ENCODE data around the gene DNAH17. TPM values are rescaled to one million over a fixed set of nuclear protein-coding genes. Genes with fewer than 3 reads are reported as not detected.

DNAH17 gene
- total RNA-seq, 2 donors from 2014 or later, result not detected

GRCh38 chr17:78486946-78487680, 90.1 kb downstream of the DNAH17 start:
- DNase-seq, result no peak
- no peaks in the 10 kb centered on the region for H3K4me1 ChIP-seq
- H3K4me3 ChIP-seq, result no peak overlapping the region
- WGBS, 2 donors, result 66 to 77% methylated on average over 11 to 13 of the region's 13 CpGs
- intact Hi-C loops (cut with DNase I), result no loop called here
- no peaks in the 10 kb centered on the region for H3K9me3 ChIP-seq
- no peak overlapping the region for H3K27ac ChIP-seq
- no peak for ATAC-seq
- H3K27me3 ChIP-seq, result no peaks in the 10 kb centered on the region
- no peaks in the 10 kb centered on the region for H3K36me3 ChIP-seq (replicated peaks in 1 of 2; ENCODE audit: insufficient read depth in 1 of 2, low read depth in 2 of 2)
- TF ChIP-seq CTCF (IDR thresholded peaks at IDR 0.05), result no peak
- no peak for TF ChIP-seq POLR2A (IDR thresholded peaks at IDR 0.05)

- H3K36me3 ChIP-seq (replicated peaks in 1 of 2; ENCODE audit: insufficient read depth in 1 of 2, low read depth in 2 of 2), result no peaks in the 10 kb centered on the region
- TF ChIP-seq POLR2A (IDR thresholded peaks at IDR 0.05), result no peak
- TF ChIP-seq CTCF (IDR thresholded peaks at IDR 0.05), result no peak
- intact Hi-C loops (cut with DNase I), result no loop called here
- no peaks in the 10 kb centered on the region for H3K27me3 ChIP-seq
- DNase-seq (no peak), ATAC-seq (no peak)
- no peaks in the 10 kb centered on the region for H3K4me1 ChIP-seq
- no peak overlapping the region for H3K4me3 ChIP-seq
- WGBS, 2 donors, result 62 to 87% methylated on average over 4 to 18 of the region's 24 CpGs
- no peaks in the 10 kb centered on the region for H3K9me3 ChIP-seq
- H3K27ac ChIP-seq, result no peak overlapping the region
Observed at GRCh38 chr17:78486228-78486802, 90.9 kb downstream of the DNAH17 start.

GRCh38 chr17:78485290-78486168, 91.7 kb downstream of the DNAH17 start:
- intact Hi-C loops (cut with DNase I), result no loop called here
- DNase-seq, result no peak
- no peak overlapping the region for H3K27ac ChIP-seq
- WGBS, 2 donors, result 77 to 78% methylated on average over 31 of the region's 32 CpGs
- TF ChIP-seq CTCF (IDR thresholded peaks at IDR 0.05), result no peak
- no peak for TF ChIP-seq POLR2A (IDR thresholded peaks at IDR 0.05)
- H3K4me1 ChIP-seq, result no peaks in the 10 kb centered on the region
- no peaks in the 10 kb centered on the region for H3K27me3 ChIP-seq
- H3K4me3 ChIP-seq, result no peak overlapping the region
- no peaks in the 10 kb centered on the region for H3K36me3 ChIP-seq (replicated peaks in 1 of 2; ENCODE audit: insufficient read depth in 1 of 2, low read depth in 2 of 2)
- no peaks in the 10 kb centered on the region for H3K9me3 ChIP-seq
- no peak for ATAC-seq

- Histone ChIP-seq H3K4me3 (no peak overlapping the region), H3K4me1 (no peaks in the 10 kb centered on the region), H3K27ac (no peak overlapping the region), H3K36me3 (replicated peaks in 1 of 2; ENCODE audit: insufficient read depth in 1 of 2, low read depth in 2 of 2) (no peaks in the 10 kb centered on the region), H3K9me3 (no peaks in the 10 kb centered on the region), H3K27me3 (no peaks in the 10 kb centered on the region)
- TF ChIP-seq CTCF (IDR thresholded peaks at IDR 0.05) (no peak), POLR2A (IDR thresholded peaks at IDR 0.05) (no peak)
- DNase-seq (no peak), ATAC-seq (no peak)
- intact Hi-C loops (cut with DNase I), result no loop called here
- 12 to 13% methylated on average over 13 to 34 of the region's 43 CpGs for WGBS, 2 donors
Observed at GRCh38 chr17:78484271-78485246, 92.6 kb downstream of the DNAH17 start.
